GM19043 (cell line): ENCODE data around the gene TVP23B.
"Not testable (repeated sequence)": the region's sequence is repeated elsewhere in the genome, so short reads cannot be mapped to it uniquely, and the experiment has no call there.

Source experiments
- ATAC-seq: cut with Tn5 transposase; IDR thresholded peaks from one replicate; pipeline ENCODE4 v1.9.1; 2021; ENCODE audit warnings: low read depth; ENCODE audit not compliant: unreplicated experiment

Gene TVP23B

DNA sequence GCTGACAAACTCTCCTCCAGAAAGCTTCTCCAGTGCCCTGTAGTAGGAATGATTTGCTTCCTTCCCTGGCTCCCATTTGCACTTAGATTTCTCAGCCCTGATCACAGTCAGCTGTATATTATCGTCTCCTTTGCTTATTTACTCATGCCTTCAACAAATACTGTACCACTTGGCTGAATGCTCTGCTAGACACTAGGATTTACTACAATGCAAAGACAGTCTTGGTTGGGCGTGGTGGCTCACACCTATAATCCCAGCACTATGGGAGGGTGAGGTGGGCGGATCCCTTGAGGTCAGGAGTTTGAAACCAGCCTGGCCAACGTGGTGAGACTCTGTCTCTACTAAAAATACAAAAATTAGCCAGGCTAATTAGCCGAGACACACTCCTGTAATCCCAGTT, 5.9 kb downstream of the TVP23B start:
- ATAC-seq: not testable (repeated sequence)

DNA sequence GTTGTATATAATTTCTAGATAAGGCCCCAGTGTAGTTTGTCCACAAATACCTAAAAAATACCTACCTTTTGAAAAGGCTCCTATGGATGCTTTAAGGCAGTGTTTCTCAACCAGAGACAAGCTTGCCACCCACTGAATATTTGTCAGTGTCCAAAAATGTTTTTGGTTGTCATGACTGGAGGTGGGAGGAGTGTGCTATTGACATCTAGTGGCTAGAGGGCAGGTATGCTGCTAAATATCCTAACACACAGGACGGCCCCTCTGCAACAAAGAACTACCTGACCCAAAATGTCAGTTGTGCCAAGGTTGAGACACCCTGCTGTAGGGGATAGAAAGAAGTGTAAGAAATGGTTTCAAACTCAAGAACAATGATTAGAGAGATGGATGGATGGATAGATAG, 10.4 kb downstream of the TVP23B start:
- ATAC-seq: not testable (repeated sequence)

DNA sequence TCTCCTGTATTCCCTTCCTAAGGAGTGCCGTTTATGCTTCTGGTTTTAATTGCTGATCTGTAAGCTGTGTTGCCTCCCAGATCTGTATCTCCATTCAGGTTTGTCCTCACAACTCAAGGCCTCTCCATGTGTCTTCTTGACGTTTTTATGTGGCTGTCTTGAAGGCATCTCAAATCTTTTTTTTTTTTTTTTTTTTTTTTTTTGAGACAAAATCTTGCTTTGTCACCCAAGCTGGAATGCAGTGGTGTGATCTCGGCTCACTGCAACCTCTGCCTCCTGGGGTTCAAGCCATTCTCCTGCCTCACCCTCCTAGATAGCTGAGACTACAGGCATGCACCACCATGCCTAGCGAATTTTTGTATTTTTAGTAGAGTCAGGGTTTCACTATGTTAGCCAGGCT, 13.9 kb downstream of the TVP23B start:
- not testable (repeated sequence) for ATAC-seq

DNA sequence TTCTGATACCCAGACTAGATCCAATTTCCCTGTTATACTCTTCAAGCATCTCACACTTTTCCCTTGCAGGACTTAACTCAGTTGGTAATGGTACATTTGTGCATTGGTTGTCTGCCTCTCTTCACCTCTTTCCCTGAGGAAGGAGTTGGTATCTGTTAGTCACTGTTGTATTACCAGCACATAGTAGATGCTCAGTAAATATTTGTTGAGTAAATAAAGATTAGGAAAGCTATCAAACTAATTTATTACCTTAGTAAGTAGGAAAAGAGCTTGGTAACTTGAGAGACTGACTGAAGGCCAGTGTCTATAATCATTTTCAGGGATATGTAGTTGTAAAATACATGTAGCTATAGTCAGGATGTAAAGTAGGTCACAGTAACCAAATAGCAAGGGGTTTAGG, 15.9 kb downstream of the TVP23B start:
- ATAC-seq: not testable (repeated sequence)

DNA sequence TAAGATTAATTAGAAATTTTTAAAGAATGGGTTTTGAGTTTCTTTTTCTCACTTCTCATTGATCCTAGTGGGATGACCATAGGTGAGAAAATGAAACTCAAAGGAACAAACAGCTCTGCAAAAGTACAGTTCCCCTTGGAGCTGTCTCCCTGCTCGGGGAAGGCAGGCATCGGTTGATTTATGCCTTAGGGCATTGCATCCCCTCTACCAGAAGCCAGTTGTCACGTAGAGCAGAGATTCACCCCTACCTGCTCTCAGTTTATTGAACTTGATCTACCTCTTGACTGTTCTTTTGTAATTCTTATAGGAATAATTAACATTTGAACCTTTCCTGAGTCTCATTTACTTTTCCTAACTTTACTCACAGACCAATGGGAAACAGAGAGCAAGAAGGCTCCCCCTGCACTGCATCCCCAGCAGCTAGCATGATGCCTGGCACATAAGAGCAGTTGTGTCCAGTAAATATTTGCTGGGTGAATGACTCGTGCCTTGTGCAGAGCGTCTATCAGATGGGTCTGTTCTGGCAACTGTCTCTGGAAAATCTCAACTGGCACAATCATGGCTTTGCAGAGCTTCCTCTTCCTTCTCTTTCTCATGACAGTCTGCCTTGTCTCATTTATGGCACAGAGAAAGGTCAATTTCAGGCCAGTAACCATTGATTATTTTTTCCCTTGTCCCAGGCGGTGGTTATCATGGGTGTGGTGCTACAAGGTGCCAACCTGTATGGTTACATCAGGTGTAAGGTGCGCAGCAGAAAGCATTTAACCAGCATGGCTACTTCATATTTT, 22.7 kb downstream of the TVP23B start:
- not testable (repeated sequence) for ATAC-seq

DNA sequence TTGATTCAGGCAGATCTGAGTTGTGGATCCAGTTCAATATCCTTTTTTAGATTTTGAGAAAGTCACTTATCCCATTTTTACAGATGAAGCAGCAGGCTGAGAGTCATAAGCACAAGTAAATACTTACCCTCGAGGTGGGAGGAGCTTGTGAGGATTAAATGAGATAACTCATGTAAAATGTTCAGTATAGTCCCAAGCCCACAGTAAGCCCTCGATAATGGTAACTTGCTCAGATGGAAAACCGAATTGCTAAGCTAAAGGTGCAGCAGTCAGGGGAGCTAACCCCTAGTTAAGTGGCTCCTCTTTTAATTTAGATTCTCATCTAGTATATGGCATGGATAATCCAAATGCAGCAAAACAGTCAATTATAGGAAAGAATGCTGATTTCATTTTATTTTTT, 34.9 kb downstream of the TVP23B start:
- ATAC-seq: not testable (repeated sequence)

DNA sequence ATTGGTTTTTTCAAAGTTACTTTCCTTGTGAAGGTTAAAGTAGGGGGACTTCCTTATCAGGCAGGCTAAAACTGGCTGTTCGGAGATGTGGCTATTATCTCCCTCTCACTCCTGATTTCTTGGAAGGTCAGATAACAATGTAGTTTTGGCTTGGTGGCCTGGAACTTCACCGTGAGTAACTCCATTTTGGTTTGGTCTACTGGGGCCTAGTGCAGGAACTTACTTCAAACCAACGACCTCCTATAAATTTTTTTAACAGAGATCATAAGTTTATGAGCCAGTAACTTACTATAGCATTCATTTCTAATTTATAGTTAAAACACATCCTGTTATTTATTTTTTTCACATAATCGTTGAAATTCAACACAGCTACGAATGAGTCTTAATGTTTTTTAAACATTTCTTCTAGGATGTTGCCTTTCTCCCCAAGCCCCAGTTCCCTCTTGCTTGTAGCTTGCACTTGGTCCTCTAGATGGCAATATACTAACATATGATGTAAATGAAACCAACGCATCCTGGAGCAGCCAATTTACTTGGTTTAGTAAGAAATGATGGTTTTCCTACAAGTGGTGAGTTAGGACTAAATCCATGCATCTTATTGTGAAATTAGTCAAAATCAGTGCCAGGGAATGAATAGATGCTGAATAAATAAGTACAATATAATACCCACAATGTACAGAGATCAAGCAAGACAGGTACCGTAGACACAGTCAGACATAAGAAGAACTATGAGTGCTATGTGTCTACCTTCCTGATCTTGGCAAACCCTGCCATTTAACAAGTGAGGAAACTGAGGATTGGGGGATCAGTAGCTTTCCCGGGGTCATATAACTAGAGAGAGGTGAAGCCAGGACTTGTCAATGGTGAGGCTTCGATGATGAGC, 35.7 kb downstream of the TVP23B start:
- ATAC-seq: not testable (repeated sequence)

DNA sequence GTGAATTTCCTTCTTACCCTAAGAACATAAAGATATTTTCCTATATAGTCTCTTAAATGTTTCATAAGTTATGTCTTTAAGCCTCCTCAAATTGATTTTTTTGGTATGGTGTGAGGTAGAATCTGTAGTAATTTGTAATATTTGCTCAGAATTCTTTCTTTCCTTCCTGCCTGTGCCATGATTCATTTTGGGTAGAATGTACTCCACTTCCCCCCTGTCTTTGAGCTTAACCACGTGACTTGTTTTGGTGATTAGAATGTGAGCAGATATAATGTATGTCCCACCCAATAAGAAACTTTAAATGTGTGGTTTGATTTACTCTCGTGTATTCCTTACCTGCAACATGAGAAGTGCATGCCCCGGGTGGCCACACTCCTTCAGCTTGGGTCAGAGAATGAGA, 40.4 kb downstream of the TVP23B start:
- not testable (repeated sequence) for ATAC-seq

DNA sequence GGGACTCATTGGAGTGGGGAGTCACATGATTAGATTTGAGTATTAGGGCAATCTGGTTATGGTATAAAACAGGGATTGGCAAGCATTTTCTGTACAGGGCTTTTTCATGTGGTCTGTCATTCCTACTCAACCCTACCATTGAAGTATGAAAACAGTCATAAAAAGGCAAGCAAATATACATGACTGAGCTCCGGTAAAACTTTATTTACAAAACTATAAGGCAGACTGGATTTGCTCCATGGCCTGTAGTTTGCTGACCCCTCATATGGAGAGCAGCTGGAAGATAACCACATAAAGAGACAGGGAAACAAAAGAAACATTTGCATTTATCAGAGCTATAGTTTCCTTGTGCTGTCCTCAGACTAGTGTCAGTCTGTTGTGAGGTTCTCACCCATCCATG, 46.6 kb downstream of the TVP23B start:
- not testable (repeated sequence) for ATAC-seq

DNA sequence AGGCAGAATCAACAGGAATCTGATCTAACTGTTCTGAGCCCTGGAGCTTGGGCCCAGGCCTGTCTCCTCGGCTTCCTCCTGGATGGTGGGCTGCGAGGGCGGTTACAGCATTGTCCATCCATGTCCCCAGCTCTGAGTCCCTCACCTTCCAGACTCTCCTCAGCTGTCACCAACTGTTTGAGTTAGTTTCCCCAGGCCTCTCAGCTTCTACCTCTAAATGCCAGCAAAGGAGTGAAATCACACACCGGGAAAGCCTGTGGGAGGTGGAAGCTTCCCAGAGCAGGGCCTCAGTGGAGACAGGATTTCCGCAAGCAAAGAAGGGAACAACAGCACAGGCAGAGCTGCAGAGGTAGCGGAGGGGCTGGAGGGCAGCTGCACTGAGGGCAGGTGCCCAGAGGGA, 67.5 kb downstream of the TVP23B start:
- no peak for ATAC-seq

DNA sequence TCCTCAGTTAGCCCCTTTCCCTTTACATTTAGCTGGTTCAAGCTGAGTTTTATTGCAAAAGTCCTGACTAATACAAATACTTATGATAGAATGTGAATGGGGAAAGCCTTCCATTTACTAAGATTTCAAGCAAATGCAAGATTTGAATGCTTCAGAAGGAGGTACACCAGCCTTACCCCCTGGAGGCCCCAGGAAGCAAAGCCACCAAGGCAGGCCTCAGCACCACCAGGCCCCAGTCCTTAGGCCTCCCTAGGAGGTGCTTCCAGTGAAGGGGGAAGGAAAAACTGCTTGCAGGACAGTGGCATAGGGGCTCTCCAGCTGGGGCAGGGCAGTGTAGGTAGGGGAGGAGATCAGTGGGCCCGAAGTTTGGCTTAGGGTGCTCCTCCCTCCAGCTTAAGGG, 69.7 kb downstream of the TVP23B start:
- ATAC-seq: no peak

DNA sequence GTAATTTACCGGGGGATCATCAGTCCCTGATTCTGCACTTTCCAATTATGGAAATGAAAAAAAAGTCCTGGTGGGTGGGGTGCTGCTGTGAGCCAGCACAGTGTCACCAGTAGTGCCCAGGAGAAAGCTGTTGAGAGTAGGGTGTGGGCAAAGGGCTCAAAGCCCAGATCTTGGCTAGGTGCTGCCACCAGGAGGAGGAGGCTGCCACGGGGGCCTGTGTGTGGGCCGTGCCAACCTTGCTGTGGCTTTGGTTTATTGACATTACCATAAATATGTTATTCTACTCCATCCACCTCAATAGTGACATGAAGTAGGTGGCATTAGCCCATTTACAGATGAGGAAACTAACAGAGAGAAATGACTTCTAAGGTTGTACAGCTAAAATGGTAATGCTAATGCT, 70.2 kb downstream of the TVP23B start:
- ATAC-seq: no peak

DNA sequence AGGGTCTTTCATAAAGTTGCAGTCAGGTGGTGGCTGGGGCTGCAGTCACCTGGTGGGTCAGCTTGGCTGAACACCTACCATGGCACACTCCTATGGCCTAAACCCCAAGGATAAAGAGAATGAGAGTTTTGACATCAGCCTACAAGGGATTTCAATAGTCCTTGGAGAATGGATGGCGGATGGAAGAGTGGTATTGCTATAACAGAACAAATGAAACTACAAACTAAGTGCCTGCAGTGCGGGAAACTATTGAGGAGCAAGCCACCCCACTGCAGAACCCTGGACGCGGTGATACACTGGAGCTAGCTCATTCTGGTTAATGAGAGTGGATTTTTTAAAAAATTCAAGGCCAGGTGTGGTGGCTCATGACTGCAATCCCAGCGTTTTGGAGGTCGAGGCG, 74.0 kb downstream of the TVP23B start:
- ATAC-seq: no peak

DNA sequence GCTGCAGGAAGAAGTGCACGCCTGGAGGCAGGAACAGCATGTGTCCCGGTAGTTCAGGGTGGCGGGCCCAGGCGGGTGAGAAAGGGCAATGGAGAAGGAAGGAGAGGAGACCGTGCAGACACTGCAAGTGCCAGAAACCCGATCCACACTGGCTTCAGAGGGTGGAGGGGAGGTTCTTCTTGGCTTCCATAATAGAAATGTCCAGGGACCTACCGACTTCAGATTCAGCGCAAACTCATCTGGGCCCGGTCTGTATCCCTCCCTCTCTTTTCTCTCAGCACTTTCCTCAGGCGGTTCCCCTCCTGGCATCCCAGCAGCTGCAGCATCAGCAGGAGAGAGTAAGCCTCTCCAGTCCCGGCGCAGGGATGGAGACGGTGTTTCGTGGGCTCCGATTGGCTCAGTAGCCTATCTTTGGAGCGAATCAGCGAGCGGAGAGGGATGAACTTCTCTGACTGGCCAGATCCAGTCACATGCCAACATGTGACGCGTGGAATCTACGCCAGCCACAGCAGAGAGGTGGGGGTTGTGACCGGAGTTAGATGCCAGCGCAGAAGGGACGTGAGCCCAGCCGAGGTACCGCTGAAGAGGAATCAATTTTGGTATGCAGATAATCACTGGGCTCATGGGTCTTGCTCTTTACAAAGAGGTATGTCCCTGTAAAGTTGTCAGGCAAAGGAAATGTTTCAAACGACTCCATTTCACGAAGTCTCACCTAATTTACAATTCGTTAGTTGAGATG, 75.0 kb downstream of the TVP23B start:
- peak; percentile 57 for ATAC-seq
